GM23338 (cell line): ENCODE results near the gene CLEC1B.

Experiments
- CREB1 ChIP-seq: fragments of 250-450 bp; sonication (Bioruptor Pico); IDR thresholded peaks from 2 replicates; pipeline ENCODE4 v1.5.0; 2020; ENCODE audit warnings: low read depth, mild to moderate bottlenecking, moderate library complexity
- EZH2 ChIP-seq: fragments of 200-600 bp; sonication (generic); IDR thresholded peaks from one replicate; pipeline ENCODE4 v1.8.0; 2017; ENCODE audit warnings: antibody characterized with exemption, mild to moderate bottlenecking, low read depth; ENCODE audit not compliant: unreplicated experiment
- EZH2phosphoT487 ChIP-seq: fragments of 200-600 bp; sonication (generic); IDR thresholded peaks from one replicate; pipeline ENCODE4 v1.8.1; 2018; ENCODE audit warnings: antibody characterized with exemption; ENCODE audit not compliant: unreplicated experiment
- POLR2AphosphoS5 ChIP-seq: IDR thresholded peaks from 2 replicates; pipeline ENCODE4 v1.6.1; 2016; ENCODE audit warnings: antibody characterized with exemption, low read depth
- TF ChIP-seq, protein P1 (sequence below), 2 experiments: fragments of 200-600 bp in 1 of 2; sonication (generic) in 1 of 2; conservative IDR thresholded peaks; 2 replicates each; pipeline versions ENCODE4 v1.5.1 to v1.6.1; 2016 to 2017; ENCODE audit warnings: antibody characterized with exemption in 2 of 2, low read depth in 2 of 2, mild to moderate bottlenecking in 2 of 2, moderate library complexity in 1 of 2

GRCh38 chr12:9943240-9943639 lies 55.7 kb downstream of the CLEC1B start:
- no peak for TF ChIP-seq EZH2
- no peak for TF ChIP-seq CREB1 (CRISPR knock-in tag)
- TF ChIP-seq POLR2AphosphoS5 = no peak
- TF ChIP-seq, protein P1, sequence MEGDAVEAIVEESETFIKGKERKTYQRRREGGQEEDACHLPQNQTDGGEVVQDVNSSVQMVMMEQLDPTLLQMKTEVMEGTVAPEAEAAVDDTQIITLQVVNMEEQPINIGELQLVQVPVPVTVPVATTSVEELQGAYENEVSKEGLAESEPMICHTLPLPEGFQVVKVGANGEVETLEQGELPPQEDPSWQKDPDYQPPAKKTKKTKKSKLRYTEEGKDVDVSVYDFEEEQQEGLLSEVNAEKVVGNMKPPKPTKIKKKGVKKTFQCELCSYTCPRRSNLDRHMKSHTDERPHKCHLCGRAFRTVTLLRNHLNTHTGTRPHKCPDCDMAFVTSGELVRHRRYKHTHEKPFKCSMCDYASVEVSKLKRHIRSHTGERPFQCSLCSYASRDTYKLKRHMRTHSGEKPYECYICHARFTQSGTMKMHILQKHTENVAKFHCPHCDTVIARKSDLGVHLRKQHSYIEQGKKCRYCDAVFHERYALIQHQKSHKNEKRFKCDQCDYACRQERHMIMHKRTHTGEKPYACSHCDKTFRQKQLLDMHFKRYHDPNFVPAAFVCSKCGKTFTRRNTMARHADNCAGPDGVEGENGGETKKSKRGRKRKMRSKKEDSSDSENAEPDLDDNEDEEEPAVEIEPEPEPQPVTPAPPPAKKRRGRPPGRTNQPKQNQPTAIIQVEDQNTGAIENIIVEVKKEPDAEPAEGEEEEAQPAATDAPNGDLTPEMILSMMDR (conservative IDR thresholded peaks at IDR 0.05; ENCODE audit: low read depth in 2 of 2) = no peak
- TF ChIP-seq EZH2phosphoT487 = no peak
